Adrenal gland (tissue), 12 donors: ENCODE results near the gene GRAP2. TPM values are rescaled to one million over a fixed set of nuclear protein-coding genes. Genes with fewer than 3 reads are reported as not detected.
"Not testable (repeated sequence)": the region's sequence is repeated elsewhere in the genome, so short reads cannot be mapped to it uniquely, and the experiment has no call there.

Source experiments
- DNase-seq, 7 donors: peaks; one replicate each; pipeline ENCODE4 v3.0.0-alpha.2; 2019 to 2020
- H3K27ac ChIP-seq, 5 donors: fragments of 200-600 bp; sonication (generic) in 4 of 5; 1 replicate in 3 of 5; 2 replicates in 2 of 5; pipeline versions ENCODE4 v1.5.1 to v1.8.0; 2016 to 2020; ENCODE audit warnings: mild to moderate bottlenecking in 1 of 5
- H3K27me3 ChIP-seq: fragments of 200-600 bp; 2 replicates; pipeline ENCODE4 v1.8.0; 2021
- H3K36me3 ChIP-seq, 2 donors: fragments of 200-600 bp; replicated peaks in 1 of 2; 1 replicate in 1 of 2; 2 replicates in 1 of 2; pipeline versions ENCODE4 v1.5.1 to v1.8.0; 2018 to 2022
- H3K4me1 ChIP-seq, 2 donors: fragments of 200-600 bp; replicated peaks in 1 of 2; 1 replicate in 1 of 2; 2 replicates in 1 of 2; pipeline versions ENCODE4 v1.5.1 to v1.8.0; 2018 to 2021
- H3K4me3 ChIP-seq, 4 donors: fragments of 200-600 bp; sonication (generic) in 3 of 4; one replicate each; pipeline ENCODE4 v1.5.1; 2016 to 2018
- H3K9me3 ChIP-seq, 3 donors: fragments of 200-600 bp; sonication (generic) in 1 of 3; replicated peaks in 1 of 3; 1 replicate in 2 of 3; 2 replicates in 1 of 3; pipeline versions ENCODE4 v1.5.1 to v1.8.0; 2016 to 2021
- POLR2A ChIP-seq, 2 donors: fragments of 450-650 bp; IDR thresholded peaks; one replicate each; pipeline ENCODE4 v1.6.1; 2017; ENCODE audit warnings: antibody characterized with exemption in 2 of 2, mild to moderate bottlenecking in 2 of 2, moderate library complexity in 1 of 2
- WGBS, 4 donors: extraction: QIAGEN DNeasy Blood & Tissue Kit in 2 of 4; methylation state at CpG; one replicate each; pipeline versions ENCODE4 v1.1.5 to v1.1.7; 2013 to 2017; 5-methylcytosine and 5-hydroxymethylcytosine counted together
- intact Hi-C, 2 donors: fragments of 100-400 bp; cut with DNase I; formaldehyde crosslinking; loops; one replicate each; pipeline versions ENCODE4 v1.14.1 to v1.15.0; 2022 to 2023
- polyA plus RNA-seq, 3 donors: library from polyadenylated mRNA; stranded (reverse); fragments of 200-250 nt in 2 of 3; fragments of 350-450 nt in 1 of 3; fragmentation: Illumina TruSeq in 1 of 3; extraction: RNeasy Lipid Tissue Mini Kit (QIAGEN cat#74804) in 1 of 3; gene quantifications; one replicate each; pipeline ENCODE4 v1.2.3, GENCODE V29; 2013 to 2014
- total RNA-seq, 9 donors: library from RNA; depleted of rRNA in 4 of 9; stranded (reverse); fragments of >200 nt in 4 of 9; fragments of 120-200 nt in 1 of 9; fragmentation: NEBNext Ultra II Directional in 1 of 9; extraction: Animal tissue kit (Norgen Biotek cat#: 25700) in 1 of 9; gene quantifications; one replicate each; pipeline versions ENCODE4 v1.1.0 to v1.2.4, GENCODE V29; 2013 to 2023
- TF ChIP-seq, protein P1 (sequence below), 6 experiments: fragments of 450-650 bp in 4 of 6; fragments of 200-600 bp in 2 of 6; sonication (generic) in 1 of 6; IDR thresholded peaks; 1 replicate in 5 of 6; 2 replicates in 1 of 6; pipeline versions ENCODE4 v1.5.1 to v1.8.0; 2016 to 2021; ENCODE audit warnings: antibody characterized with exemption in 6 of 6, mild to moderate bottlenecking in 2 of 6, moderate library complexity in 1 of 6
- donor health status: healthy with polysubstance abuse.
- donor health status: Bipolar disorder and iron deficiency.
- donor health status: DM: yes; HTN: yes; CAD: no.
- donor health status: DM: no; HTN: no; CAD: no.
- donor health status: DM: no; HTN: no; CAD: no.
- donor health status: DM: yes; HTN: yes; CAD: no.

Gene GRAP2
- total and polyA plus RNA-seq, 12 donors, result 0.28 to 1.7 (median 0.61) TPM; not detected in 1

- intact Hi-C loops, result no loop called here
- Histone ChIP-seq H3K9me3 (no peaks in the 10 kb centered on the region), H3K4me1 (no peaks in the 10 kb centered on the region), H3K36me3 (no peaks in the 10 kb centered on the region), H3K27me3 (no peaks in the 10 kb centered on the region), H3K4me3 (no peak overlapping the region), H3K27ac (no peak overlapping the region)
- DNase-seq, result no peak
- TF ChIP-seq POLR2A (IDR thresholded peaks at IDR 0.05), result no peak
- TF ChIP-seq, protein P1, sequence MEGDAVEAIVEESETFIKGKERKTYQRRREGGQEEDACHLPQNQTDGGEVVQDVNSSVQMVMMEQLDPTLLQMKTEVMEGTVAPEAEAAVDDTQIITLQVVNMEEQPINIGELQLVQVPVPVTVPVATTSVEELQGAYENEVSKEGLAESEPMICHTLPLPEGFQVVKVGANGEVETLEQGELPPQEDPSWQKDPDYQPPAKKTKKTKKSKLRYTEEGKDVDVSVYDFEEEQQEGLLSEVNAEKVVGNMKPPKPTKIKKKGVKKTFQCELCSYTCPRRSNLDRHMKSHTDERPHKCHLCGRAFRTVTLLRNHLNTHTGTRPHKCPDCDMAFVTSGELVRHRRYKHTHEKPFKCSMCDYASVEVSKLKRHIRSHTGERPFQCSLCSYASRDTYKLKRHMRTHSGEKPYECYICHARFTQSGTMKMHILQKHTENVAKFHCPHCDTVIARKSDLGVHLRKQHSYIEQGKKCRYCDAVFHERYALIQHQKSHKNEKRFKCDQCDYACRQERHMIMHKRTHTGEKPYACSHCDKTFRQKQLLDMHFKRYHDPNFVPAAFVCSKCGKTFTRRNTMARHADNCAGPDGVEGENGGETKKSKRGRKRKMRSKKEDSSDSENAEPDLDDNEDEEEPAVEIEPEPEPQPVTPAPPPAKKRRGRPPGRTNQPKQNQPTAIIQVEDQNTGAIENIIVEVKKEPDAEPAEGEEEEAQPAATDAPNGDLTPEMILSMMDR (IDR thresholded peaks at IDR 0.05), result no peak
- WGBS, 4 donors, result 73 to 88% (median 80%) methylated on average over 8 of the region's 8 CpGs
These were observed 772 bp downstream of the GRAP2 start for GRCh38 chr22:39901565-39902146.

DNA sequence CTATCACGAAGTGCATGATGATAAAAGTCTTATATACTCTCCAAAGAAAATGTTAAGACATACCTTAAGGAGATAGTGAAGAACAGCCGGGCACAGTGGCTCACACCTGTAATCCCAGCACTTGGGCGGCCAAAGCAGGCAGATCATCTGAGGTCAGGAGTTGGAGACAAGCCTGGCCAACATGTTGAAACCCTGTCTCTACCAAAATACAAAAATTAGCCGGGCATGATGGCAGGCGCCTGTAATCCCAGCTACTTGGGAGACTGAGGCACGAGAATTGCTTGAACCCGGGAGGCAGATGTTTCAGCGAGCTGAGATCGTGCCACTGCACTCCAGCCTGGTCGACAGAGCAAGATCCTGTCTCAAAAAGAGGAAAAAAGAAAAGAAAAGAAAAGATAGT, 3.1 kb downstream of the GRAP2 start:
- H3K4me3 ChIP-seq, H3K9me3 ChIP-seq, DNase-seq, H3K36me3 ChIP-seq, H3K4me1 ChIP-seq, intact Hi-C loops, H3K27me3 ChIP-seq, H3K27ac ChIP-seq: not testable (repeated sequence)
- 84 to 93% (median 87%) methylated on average over 10 of the region's 10 CpGs for WGBS, 4 donors

DNA sequence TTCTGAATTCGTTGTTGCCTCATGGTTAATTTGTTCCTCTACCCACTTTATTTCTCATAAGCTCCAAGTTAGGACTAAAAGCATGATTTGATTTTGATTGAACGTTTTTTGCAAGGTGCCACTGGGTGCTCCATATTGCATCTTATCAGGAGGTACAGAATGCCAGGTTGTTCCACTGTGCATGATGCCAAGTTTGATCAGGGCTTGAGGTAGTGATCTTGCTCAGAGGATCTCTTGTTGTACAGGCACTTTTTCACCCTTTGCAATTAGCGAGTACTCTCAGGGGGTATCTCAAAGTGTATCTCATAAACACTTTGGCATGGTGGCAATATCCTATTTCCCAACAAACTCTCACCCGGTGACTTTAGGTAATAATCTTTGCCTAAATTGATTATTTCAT, 4.0 kb downstream of the GRAP2 start:
- TF ChIP-seq POLR2A (IDR thresholded peaks at IDR 0.05), result no peak
- TF ChIP-seq, protein P1 (IDR thresholded peaks at IDR 0.05), result no peak
- intact Hi-C loops, result no loop called here
- no peak for DNase-seq
- Histone ChIP-seq H3K9me3 (no peaks in the 10 kb centered on the region), H3K27me3 (peaks cover 5% of the 10 kb centered on the region), H3K4me3 (no peak overlapping the region), H3K36me3 (no peaks in the 10 kb centered on the region), H3K4me1 (no peaks in the 10 kb centered on the region), H3K27ac (no peak overlapping the region)
- 74 to 80% (median 75%) methylated on average over 4 of the region's 4 CpGs for WGBS, 4 donors

GRCh38 chr22:39905687-39906086, 4.8 kb downstream of the GRAP2 start:
- Histone ChIP-seq H3K36me3 (no peaks in the 10 kb centered on the region), H3K27ac (no peak overlapping the region), H3K9me3 (no peaks in the 10 kb centered on the region), H3K27me3 (peaks cover 5% of the 10 kb centered on the region), H3K4me3 (no peak overlapping the region), H3K4me1 (no peaks in the 10 kb centered on the region)
- no peak for DNase-seq
- WGBS, 4 donors, result 80 to 92% (median 84%) methylated on average over 3 of the region's 3 CpGs
- TF ChIP-seq POLR2A (IDR thresholded peaks at IDR 0.05), result no peak
- TF ChIP-seq, protein P1 (IDR thresholded peaks at IDR 0.05), result no peak
- intact Hi-C loops, result no loop called here

DNA sequence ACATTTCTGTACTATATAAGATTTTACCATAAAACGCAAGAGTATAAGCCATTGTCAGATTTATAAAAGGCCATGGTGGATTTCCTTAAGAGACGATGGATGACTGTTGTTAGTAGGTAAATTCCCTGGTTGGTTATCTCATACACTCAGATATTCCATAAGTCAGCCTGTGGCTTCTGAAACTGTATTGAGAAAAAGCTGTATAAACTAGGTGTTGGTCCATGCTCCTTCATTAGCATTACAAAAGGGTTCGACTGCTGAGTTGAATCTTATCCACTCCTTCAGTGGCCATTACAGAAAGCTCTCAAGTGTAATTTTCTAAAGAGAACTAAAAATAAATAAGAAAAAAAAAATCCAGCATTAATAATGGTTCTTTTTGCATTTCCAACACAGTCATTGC, 5.3 kb downstream of the GRAP2 start:
- H3K4me3 ChIP-seq, result no peak overlapping the region
- H3K27ac ChIP-seq, result no peak overlapping the region
- 79 to 86% (median 84%) methylated on average over 3 of the region's 3 CpGs for WGBS, 4 donors
- peaks cover 5% of the 10 kb centered on the region for H3K27me3 ChIP-seq
- intact Hi-C loops, result no loop called here
- H3K4me1 ChIP-seq, result no peaks in the 10 kb centered on the region
- TF ChIP-seq POLR2A (IDR thresholded peaks at IDR 0.05), result no peak
- TF ChIP-seq, protein P1 (IDR thresholded peaks at IDR 0.05), result no peak
- no peaks in the 10 kb centered on the region for H3K36me3 ChIP-seq
- no peaks in the 10 kb centered on the region for H3K9me3 ChIP-seq
- DNase-seq, result no peak
